HL-60 (cell line): Measurements from ENCODE around the gene MYLK3.

Source experiments
- DNase-seq, 2 experiments: peaks; one replicate each; pipeline ENCODE4 v3.0.0-alpha.2; 2010 to 2020; ENCODE audit warnings: low read depth in 1 of 2, low spot score in 1 of 2
- H3K27ac ChIP-seq: fragments of 250-450 bp; sonication (Bioruptor Pico); replicated peaks from 2 replicates; pipeline ENCODE4 v1.5.1; 2020; ENCODE audit warnings: mild to moderate bottlenecking, moderate library complexity
- H3K27me3 ChIP-seq: fragments of 250-450 bp; sonication (Bioruptor Pico); 2 replicates; pipeline ENCODE4 v1.5.1; 2021; ENCODE audit warnings: mild to moderate bottlenecking, moderate library complexity; ENCODE audit not compliant: insufficient read depth, poor library complexity, severe bottlenecking
- H3K4me3 ChIP-seq: replicated peaks from 2 replicates; pipeline ENCODE4 v1.5.1; 2011; ENCODE audit warnings: mild to moderate bottlenecking, control low read depth, low read length; ENCODE audit not compliant: insufficient read depth
- GABPA ChIP-seq: IDR thresholded peaks from 2 replicates; pipeline ENCODE4 v1.6.1; 2012; ENCODE audit warnings: low read depth
- POLR2AphosphoS5 ChIP-seq: IDR thresholded peaks from 2 replicates; pipeline ENCODE4 v1.6.1; 2012; ENCODE audit warnings: low read depth
- SPI1 ChIP-seq: IDR thresholded peaks from 2 replicates; pipeline ENCODE4 v1.6.1; 2012; ENCODE audit warnings: low read depth, mild to moderate bottlenecking, borderline replicate concordance
- TF ChIP-seq, protein P1 (sequence below): IDR thresholded peaks from 2 replicates; pipeline ENCODE4 v1.6.1; 2012; ENCODE audit warnings: low read depth; ENCODE audit not compliant: insufficient replicate concordance
- TF ChIP-seq, protein P2 (sequence below): IDR thresholded peaks from one replicate; pipeline ENCODE4 v1.5.1; 2011; ENCODE audit warnings: low read length, control low read depth, inconsistent platforms; ENCODE audit not compliant: insufficient read depth

The MYLK3 gene

DNA sequence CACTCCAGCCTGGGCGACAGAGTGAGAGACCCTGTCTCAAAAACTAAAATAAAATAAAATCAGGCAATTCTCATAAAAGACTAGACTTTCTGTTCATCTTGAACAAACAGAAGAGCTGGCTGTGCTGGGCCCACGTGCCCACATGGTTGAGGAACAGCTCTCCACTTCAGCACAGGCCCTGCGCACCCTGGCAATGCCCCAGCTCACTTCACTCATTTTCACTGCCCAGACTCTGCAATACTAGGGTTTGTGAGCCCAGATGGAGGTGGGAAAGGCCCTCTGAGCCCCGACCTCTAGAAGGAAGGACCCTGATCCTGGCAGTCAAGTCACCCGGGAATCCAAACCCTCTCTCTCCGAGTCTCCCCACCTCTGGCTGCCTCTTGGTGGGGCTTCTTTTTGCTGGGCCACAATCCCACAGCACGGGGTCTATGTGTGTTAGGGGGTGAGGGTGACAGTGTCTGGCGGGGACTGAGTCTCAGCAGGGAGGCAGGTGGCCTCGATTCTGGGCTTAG lies 14.8 kb downstream of the MYLK3 start:
- no peak overlapping the region for H3K27ac ChIP-seq
- H3K4me3 ChIP-seq = no peak overlapping the region
- H3K27me3 ChIP-seq = no peaks in the 10 kb centered on the region
- TF ChIP-seq, protein P1, sequence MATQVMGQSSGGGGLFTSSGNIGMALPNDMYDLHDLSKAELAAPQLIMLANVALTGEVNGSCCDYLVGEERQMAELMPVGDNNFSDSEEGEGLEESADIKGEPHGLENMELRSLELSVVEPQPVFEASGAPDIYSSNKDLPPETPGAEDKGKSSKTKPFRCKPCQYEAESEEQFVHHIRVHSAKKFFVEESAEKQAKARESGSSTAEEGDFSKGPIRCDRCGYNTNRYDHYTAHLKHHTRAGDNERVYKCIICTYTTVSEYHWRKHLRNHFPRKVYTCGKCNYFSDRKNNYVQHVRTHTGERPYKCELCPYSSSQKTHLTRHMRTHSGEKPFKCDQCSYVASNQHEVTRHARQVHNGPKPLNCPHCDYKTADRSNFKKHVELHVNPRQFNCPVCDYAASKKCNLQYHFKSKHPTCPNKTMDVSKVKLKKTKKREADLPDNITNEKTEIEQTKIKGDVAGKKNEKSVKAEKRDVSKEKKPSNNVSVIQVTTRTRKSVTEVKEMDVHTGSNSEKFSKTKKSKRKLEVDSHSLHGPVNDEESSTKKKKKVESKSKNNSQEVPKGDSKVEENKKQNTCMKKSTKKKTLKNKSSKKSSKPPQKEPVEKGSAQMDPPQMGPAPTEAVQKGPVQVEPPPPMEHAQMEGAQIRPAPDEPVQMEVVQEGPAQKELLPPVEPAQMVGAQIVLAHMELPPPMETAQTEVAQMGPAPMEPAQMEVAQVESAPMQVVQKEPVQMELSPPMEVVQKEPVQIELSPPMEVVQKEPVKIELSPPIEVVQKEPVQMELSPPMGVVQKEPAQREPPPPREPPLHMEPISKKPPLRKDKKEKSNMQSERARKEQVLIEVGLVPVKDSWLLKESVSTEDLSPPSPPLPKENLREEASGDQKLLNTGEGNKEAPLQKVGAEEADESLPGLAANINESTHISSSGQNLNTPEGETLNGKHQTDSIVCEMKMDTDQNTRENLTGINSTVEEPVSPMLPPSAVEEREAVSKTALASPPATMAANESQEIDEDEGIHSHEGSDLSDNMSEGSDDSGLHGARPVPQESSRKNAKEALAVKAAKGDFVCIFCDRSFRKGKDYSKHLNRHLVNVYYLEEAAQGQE = no peak
- TF ChIP-seq GABPA (no peak), POLR2AphosphoS5 (no peak), SPI1 (no peak)
- TF ChIP-seq, protein P2, sequence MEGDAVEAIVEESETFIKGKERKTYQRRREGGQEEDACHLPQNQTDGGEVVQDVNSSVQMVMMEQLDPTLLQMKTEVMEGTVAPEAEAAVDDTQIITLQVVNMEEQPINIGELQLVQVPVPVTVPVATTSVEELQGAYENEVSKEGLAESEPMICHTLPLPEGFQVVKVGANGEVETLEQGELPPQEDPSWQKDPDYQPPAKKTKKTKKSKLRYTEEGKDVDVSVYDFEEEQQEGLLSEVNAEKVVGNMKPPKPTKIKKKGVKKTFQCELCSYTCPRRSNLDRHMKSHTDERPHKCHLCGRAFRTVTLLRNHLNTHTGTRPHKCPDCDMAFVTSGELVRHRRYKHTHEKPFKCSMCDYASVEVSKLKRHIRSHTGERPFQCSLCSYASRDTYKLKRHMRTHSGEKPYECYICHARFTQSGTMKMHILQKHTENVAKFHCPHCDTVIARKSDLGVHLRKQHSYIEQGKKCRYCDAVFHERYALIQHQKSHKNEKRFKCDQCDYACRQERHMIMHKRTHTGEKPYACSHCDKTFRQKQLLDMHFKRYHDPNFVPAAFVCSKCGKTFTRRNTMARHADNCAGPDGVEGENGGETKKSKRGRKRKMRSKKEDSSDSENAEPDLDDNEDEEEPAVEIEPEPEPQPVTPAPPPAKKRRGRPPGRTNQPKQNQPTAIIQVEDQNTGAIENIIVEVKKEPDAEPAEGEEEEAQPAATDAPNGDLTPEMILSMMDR = no peak
- DNase-seq = no peak

DNA sequence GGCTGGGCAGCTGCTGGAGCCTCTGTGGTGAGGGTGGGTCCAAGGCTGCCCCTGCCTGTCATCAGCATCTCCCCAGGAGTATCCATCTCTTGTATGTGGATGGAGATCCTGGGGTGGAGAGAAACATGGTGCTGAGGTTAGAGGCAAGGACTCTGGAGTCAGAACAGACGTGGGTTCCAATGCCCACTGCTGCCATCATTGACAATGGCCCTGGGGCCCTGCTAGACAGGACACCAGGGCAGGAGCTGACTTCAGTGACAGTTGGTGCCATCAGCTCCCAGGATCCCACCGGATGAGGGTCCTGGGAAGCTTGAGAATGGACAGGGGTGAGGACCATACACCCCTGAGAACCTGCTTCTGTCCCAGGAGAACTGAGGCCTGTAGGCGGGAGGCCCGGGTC lies 15.6 kb downstream of the MYLK3 start:
- Histone ChIP-seq H3K27ac (no peak overlapping the region), H3K4me3 (no peak overlapping the region), H3K27me3 (no peaks in the 10 kb centered on the region)
- no peak for DNase-seq
- TF ChIP-seq POLR2AphosphoS5 = no peak
- no peak for TF ChIP-seq SPI1
- TF ChIP-seq GABPA = no peak

DNA sequence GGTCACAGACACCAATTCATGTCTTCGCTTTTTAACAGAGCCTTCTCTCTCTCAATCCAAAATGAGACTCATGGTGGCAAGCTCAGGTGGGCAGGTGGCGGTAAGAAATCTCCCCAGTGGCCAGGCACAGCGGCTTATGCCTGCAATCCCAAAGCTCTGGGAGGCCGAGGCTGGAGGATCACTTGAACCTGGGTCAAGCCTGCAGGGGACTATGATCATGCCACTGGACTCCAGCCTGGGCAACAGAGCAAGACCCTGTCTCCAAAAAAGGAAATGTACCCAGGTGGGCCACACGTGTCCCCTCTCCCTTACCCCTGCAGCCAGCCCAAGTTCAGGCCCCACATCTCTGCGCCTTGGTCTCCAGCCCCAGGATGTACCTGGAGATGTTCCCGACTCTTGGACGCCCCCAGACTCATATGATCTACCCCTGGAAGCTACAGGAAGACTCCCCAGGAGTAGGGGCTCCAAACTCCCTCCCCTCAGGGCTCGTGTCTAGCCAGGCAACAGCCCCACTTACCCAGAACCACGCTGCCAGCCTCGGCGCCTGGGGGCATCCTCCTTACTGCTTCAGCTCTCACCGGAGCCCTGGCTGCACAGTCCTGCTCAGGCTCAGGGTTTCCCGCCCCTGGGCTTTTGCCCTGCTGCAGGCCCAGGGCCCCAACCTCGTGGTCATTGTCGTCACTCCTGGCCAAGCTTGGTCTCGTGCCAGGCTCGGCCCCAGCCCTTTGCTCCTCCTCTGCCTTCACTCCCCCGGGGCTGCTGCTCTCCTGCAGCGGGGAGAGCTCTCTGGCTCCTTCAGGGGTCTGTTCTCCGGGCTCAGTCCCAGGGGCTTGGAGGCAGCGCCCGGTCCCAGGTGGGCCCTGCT lies 16.2 kb downstream of the MYLK3 start:
- Histone ChIP-seq H3K4me3 (no peak overlapping the region), H3K27ac (no peak overlapping the region), H3K27me3 (no peaks in the 10 kb centered on the region)
- no peak for DNase-seq
- TF ChIP-seq GABPA (no peak), SPI1 (no peak), POLR2AphosphoS5 (no peak)
- TF ChIP-seq, protein P1 = no peak
- TF ChIP-seq, protein P2 = no peak

DNA sequence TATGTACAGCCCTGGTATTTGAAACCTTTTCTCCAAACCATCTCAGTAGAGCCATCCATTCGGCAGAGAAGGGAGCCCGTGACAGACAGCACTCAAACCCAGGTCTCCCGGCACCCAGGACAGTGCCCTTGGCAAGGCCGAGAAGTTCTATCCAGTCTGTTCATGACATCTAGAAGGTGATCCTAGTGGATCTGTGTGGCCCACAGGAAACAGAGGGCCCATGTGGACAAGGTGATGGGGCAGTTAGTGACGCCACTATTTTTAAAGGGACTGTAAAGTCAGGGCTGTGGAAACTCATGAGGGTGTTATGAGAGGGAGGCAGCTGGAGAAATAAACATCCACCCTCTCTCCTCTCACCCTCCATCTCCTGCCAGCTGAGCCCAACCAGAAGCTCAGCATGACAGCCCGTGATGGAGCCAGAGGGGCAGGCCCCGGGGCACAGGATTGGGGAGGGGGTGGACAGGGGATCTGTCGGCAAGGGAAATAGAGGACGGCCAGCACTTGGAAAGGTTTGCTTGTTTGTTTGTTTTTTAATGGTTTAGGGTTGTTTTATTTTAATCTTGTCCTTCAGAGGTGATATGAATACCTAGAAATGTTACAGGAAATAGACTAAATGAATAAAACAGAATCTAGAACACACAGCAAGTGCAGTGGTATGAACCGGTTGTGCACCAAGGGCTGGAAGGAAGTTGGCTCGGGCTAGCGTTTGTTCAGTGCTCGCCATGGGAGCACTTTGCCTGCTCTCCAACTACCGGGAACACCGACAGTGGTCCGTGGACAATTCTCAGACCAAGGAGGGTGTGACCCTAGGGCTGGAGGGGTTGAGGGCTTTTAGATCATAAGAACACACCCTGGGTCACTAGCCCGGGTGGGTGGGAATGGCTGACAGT lies 17.1 kb downstream of the MYLK3 start:
- H3K4me3 ChIP-seq = no peak overlapping the region
- no peak overlapping the region for H3K27ac ChIP-seq
- TF ChIP-seq GABPA = no peak
- TF ChIP-seq SPI1 = no peak
- TF ChIP-seq, protein P1 = no peak
- no peak for TF ChIP-seq POLR2AphosphoS5
- TF ChIP-seq, protein P2 = no peak

More for the DNA sequence above, 17.1 kb downstream of the MYLK3 start:
- DNase-seq = no peak
- no peaks in the 10 kb centered on the region for H3K27me3 ChIP-seq
